Upper lobe of left lung (tissue), 6 donors: ENCODE results near the gene PELI3. TPM values are rescaled to one million over a fixed set of nuclear protein-coding genes. Genes with fewer than 3 reads are reported as not detected.

ENCODE experiments used
- ATAC-seq, 2 donors: fragments of 200-7000 bp; cut with Tn5 transposase; one replicate each; pipeline ENCODE4 v1.9.1; 2022; ENCODE audit warnings: mild to moderate bottlenecking in 2 of 2, moderate library complexity in 2 of 2; ENCODE audit not compliant: low FRiP score in 2 of 2
- DNase-seq, 2 donors: peaks; one replicate each; pipeline ENCODE4 v3.0.0-alpha.2; 2019 to 2020
- H3K27ac ChIP-seq, 4 donors: fragments of 200-600 bp; sonication (generic); one replicate each; pipeline ENCODE4 v1.5.1; 2016 to 2019
- H3K27me3 ChIP-seq, 4 donors: fragments of 200-600 bp; sonication (generic); one replicate each; pipeline ENCODE4 v1.5.1; 2017 to 2019
- H3K36me3 ChIP-seq, 4 donors: fragments of 200-600 bp; sonication (generic); one replicate each; pipeline ENCODE4 v1.5.1; 2016 to 2019
- H3K4me1 ChIP-seq, 4 donors: fragments of 200-600 bp; sonication (generic); one replicate each; pipeline ENCODE4 v1.5.1; 2018 to 2019
- H3K4me3 ChIP-seq, 4 donors: fragments of 200-600 bp; sonication (generic); one replicate each; pipeline ENCODE4 v1.5.1; 2017 to 2019; ENCODE audit warnings: mild to moderate bottlenecking in 2 of 4, moderate library complexity in 1 of 4
- H3K9me3 ChIP-seq, 4 donors: fragments of 200-600 bp; sonication (generic); one replicate each; pipeline ENCODE4 v1.5.1; 2018 to 2019
- CTCF ChIP-seq, 6 experiments: fragments of 450-650 bp in 4 of 6; fragments of 200-600 bp in 2 of 6; sonication (generic) in 2 of 6; IDR thresholded peaks; one replicate each; pipeline ENCODE4 v1.5.1; 2016 to 2019; ENCODE audit warnings: antibody characterized with exemption in 6 of 6
- EP300 ChIP-seq, 4 donors: sonication (generic); formaldehyde crosslinking; IDR thresholded peaks; one replicate each; pipeline ENCODE4 v1.5.1; 2017; ENCODE audit warnings: antibody characterized with exemption in 4 of 4, control low read depth in 2 of 4
- POLR2A ChIP-seq, 4 donors: fragments of 450-650 bp; IDR thresholded peaks; one replicate each; pipeline ENCODE4 v1.5.1; 2016 to 2017; ENCODE audit warnings: antibody characterized with exemption in 4 of 4, mild to moderate bottlenecking in 2 of 4
- POLR2AphosphoS5 ChIP-seq, 2 donors: sonication (generic); formaldehyde crosslinking; IDR thresholded peaks; one replicate each; pipeline ENCODE4 v1.5.1; 2017; ENCODE audit warnings: antibody characterized with exemption in 2 of 2
- WGBS, 2 donors: methylation state at CpG; one replicate each; pipeline ENCODE4 v1.1.5; 2017 to 2018; 5-methylcytosine and 5-hydroxymethylcytosine counted together
- total RNA-seq, 6 donors: library from RNA; depleted of rRNA in 4 of 6; stranded (reverse); fragments of >200 nt in 4 of 6; gene quantifications; one replicate each; pipeline versions ENCODE4 v1.1.0 to v1.2.1, GENCODE V29; 2016 to 2021
- donor health status: DM: no; HTN: no; CAD: no; lungs with moderate emphysema.
- donor health status: DM: no; HTN: yes; CAD: no; lungs with severe emphysema.

The PELI3 gene
- total RNA-seq, 6 donors from 2014 or later: 14.9 to 19.6 (median 16.9) TPM

DNA sequence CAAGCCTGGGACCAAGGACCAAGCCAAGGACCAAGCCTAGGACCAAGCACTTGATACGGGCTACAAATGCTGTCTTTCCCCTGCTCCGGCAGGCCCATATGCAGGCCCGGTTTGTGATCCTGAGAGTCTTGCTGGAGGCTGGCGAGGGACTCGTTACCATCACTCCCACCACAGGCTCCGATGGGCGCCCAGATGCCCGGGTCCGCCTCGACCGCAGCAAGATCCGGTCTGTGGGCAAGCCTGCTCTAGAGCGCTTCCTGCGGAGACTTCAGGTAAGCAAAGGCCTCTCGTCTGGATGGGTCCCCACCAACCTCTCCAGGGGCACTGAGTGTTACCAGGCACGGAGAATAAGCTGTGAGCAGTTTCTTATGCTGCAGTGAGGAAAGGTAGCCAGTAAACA lies 30.5 kb downstream of the PELI3 start:
- H3K27me3 ChIP-seq: no peaks in the 10 kb centered on the region
- no peaks in the 10 kb centered on the region for H3K4me1 ChIP-seq
- DNase-seq: no peak
- H3K36me3 ChIP-seq: peaks cover 14 to 76% (median 57%) of the 10 kb centered on the region in 4 donors
- ATAC-seq: no peak
- WGBS, 2 donors: 94 to 95% methylated on average over 5 to 16 of the region's 16 CpGs
- H3K4me3 ChIP-seq: no peak overlapping the region
- no peak overlapping the region for H3K27ac ChIP-seq
- TF ChIP-seq POLR2A (IDR thresholded peaks at IDR 0.05) (no peak), EP300 (IDR thresholded peaks at IDR 0.05) (no peak), CTCF (IDR thresholded peaks at IDR 0.05) (no peak), POLR2AphosphoS5 (IDR thresholded peaks at IDR 0.05) (no peak)
- no peaks in the 10 kb centered on the region for H3K9me3 ChIP-seq

DNA sequence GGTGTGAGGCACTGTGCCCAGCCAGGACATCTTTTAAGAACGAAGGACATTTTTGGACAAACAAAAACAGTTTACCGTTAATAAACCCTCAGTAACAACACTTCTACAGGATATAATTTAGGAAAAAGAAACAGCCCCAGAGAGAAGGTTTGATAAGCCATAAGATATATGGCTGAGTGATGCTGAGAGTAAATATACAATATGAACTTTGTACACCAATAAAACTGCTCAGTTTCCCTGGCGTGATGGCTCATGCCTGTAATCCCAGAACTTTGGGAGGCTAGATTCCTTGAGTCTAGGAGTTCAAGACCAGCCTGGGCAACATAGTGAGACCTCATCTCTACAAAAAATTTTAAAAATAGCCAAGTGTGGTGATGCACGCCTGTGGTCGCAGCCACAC lies 31.8 kb downstream of the PELI3 start:
- Histone ChIP-seq H3K27ac (no peak overlapping the region), H3K4me3 (no peak overlapping the region), H3K36me3 (peaks cover 10 to 66% (median 44%) of the 10 kb centered on the region in 4 donors), H3K4me1 (no peaks in the 10 kb centered on the region), H3K27me3 (no peaks in the 10 kb centered on the region), H3K9me3 (no peaks in the 10 kb centered on the region)
- TF ChIP-seq EP300 (IDR thresholded peaks at IDR 0.05) (no peak), POLR2A (IDR thresholded peaks at IDR 0.05) (no peak), POLR2AphosphoS5 (IDR thresholded peaks at IDR 0.05) (no peak), CTCF (IDR thresholded peaks at IDR 0.05) (no peak)
- DNase-seq (no peak), ATAC-seq (no peak)
- WGBS, 2 donors: 93 to 98% methylated on average over 5 of the region's 5 CpGs

DNA sequence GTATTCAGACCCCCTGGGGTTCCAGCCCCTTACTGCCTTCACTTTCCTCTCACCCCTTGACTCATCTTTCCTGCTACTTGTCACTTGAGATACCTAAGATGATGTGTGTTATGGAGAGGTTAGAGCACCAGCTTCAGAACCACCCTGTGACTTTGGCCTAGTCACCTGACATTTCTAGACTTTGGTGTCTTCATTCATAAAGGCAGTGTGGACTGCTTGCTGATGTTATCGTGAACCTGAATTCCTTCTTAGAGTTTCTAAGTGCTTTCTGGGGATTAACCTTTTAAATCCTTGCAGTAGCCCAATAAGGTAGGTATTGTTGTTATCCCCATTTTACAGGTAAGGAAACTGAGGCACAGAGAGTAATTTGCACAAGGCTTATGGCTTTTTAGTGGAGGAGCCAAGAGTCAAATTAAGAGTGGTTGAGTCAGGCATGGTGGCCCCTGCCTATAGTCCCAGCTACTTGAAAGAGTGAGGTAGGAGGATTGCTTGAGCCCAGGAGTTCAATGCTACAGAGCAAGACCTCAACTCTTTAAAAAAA lies 38.6 kb downstream of the PELI3 start:
- Histone ChIP-seq H3K27me3 (no peaks in the 10 kb centered on the region), H3K4me1 (peaks cover 0 to 6% (median 2%) of the 10 kb centered on the region in 4 donors), H3K9me3 (no peaks in the 10 kb centered on the region), H3K36me3 (peaks cover 7 to 24% (median 15%) of the 10 kb centered on the region in 4 donors), H3K27ac (no peak overlapping the region), H3K4me3 (no peak overlapping the region)
- ATAC-seq (no peak), DNase-seq (no peak)
- WGBS, 2 donors: 90 to 100% methylated on average over 1 of the region's 1 CpG
- TF ChIP-seq CTCF (IDR thresholded peaks at IDR 0.05): no peak
- no peak for TF ChIP-seq POLR2AphosphoS5 (IDR thresholded peaks at IDR 0.05)
- TF ChIP-seq EP300 (IDR thresholded peaks at IDR 0.05): no peak
- no peak for TF ChIP-seq POLR2A (IDR thresholded peaks at IDR 0.05)

- Histone ChIP-seq H3K27me3 (no peaks in the 10 kb centered on the region), H3K4me3 (no peak overlapping the region), H3K4me1 (peaks cover 9 to 15% (median 13%) of the 10 kb centered on the region in 4 donors), H3K9me3 (no peaks in the 10 kb centered on the region), H3K36me3 (peaks cover 7 to 21% (median 13%) of the 10 kb centered on the region in 4 donors), H3K27ac (peak overlapping the region in 2 of 4 donors; percentile 11 to 40)
- WGBS, 2 donors: 80 to 81% methylated on average over 7 of the region's 7 CpGs
- no peak for ATAC-seq
- TF ChIP-seq EP300 (IDR thresholded peaks at IDR 0.05) (no peak), CTCF (IDR thresholded peaks at IDR 0.05) (no peak)
- peak in 1 of 2 donors; percentile 23 for DNase-seq
Observed at GRCh38 chr11:66509131-66509561, 42.4 kb downstream of the PELI3 start.
